D721Med (cell line): Measurements from ENCODE around the gene RBM17.

Source experiments
- DNase-seq: peaks from one replicate; pipeline ENCODE4 v3.0.0; 2011; ENCODE audit warnings: low spot score; ENCODE audit not compliant: insufficient read length
- FAIRE-seq: peaks from 2 replicates; lab custom pipeline; 2011; peaks lifted over from hg19 to GRCh38; lab: Jason Lieb, UNC
- TF ChIP-seq, protein P1 (sequence below): IDR thresholded peaks from 2 replicates; pipeline ENCODE4 v1.5.1; 2012; ENCODE audit warnings: mild to moderate bottlenecking, control low read depth; ENCODE audit not compliant: insufficient read depth; ENCODE audit errors: missing control alignments

The RBM17 gene

DNA sequence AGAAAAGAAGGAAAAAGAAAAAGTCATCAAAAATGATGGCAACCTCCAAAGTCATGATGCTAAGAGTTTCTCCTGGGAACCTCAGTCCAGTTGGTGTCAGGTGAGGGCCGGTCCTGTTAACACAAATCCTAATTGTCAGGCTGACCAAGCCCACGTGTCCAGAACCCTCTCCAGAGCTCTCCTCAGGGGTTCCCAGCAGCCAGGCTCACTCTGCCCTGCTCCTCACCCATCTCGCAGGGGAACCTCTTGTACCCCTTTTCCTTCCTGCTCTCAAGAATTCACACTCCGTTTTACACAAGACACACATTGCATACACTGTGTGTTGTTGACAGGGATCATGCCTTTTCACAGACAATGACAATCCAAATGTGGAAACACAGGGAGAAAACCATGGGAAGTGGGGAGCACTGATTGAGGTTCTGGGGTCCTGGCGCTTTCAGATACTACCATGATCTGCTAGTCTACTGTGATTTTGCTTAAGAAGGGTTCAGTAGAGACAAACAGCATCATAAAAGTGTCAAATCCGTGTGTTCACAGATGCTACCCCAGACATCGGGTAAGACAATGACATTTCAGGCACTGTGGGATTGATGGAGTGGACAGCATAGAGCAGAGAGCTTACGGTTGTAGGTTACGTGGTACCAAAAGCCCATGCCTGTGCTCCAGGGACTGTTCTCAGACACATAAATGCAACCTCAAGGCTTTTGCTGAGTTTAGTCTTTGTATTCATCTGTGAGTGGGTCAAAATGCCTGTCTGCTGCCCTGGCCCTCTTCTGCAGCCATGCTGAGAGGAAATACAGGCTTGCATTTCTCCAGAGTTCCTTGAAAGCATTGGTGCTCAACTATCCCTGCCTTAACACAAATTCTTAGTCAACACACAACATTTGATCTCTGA lies 42.7 kb upstream of the RBM17 start:
- no peak for DNase-seq
- TF ChIP-seq, protein P1, sequence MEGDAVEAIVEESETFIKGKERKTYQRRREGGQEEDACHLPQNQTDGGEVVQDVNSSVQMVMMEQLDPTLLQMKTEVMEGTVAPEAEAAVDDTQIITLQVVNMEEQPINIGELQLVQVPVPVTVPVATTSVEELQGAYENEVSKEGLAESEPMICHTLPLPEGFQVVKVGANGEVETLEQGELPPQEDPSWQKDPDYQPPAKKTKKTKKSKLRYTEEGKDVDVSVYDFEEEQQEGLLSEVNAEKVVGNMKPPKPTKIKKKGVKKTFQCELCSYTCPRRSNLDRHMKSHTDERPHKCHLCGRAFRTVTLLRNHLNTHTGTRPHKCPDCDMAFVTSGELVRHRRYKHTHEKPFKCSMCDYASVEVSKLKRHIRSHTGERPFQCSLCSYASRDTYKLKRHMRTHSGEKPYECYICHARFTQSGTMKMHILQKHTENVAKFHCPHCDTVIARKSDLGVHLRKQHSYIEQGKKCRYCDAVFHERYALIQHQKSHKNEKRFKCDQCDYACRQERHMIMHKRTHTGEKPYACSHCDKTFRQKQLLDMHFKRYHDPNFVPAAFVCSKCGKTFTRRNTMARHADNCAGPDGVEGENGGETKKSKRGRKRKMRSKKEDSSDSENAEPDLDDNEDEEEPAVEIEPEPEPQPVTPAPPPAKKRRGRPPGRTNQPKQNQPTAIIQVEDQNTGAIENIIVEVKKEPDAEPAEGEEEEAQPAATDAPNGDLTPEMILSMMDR: no peak
- no peak for FAIRE-seq

DNA sequence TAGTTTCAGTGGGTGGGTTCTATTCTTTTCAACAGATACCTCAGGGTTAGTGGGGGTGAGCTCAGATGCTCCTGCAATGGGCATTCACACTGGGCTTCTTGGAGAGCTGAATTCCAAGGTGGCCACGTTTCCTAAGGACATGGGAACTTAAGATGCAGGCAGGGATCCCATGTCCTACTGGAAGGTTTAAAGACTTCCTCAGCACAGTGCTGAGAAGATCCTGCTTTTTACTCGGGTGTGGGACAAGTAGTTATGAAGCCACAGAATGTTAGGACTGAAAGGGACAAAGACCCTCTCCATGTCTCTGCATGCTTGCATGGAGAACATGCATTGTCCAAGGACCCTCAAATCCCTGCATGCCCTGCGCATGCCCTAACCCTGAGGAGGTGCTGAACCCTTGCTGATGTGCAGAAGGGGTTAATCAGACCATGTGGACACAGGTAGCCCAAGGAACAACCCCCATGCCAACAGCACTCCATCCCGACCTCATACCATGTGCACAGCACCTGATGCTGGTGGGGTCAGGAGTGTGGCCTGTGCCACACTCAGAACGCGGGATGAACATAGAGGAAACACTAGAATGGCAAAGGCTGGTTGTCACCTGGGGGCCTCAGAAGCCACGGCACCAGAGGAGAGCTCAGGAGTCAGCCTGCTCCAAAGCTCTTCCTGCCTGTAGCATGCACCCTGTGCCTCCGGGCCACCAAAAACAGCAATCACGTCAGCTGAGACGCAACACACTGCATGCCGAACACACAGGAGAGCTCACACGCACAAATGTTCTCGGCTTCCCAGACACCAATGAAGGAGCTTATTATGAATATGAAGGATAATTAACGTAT lies 41.8 kb upstream of the RBM17 start:
- DNase-seq (no peak), FAIRE-seq (no peak)
- TF ChIP-seq, protein P1: no peak

DNA sequence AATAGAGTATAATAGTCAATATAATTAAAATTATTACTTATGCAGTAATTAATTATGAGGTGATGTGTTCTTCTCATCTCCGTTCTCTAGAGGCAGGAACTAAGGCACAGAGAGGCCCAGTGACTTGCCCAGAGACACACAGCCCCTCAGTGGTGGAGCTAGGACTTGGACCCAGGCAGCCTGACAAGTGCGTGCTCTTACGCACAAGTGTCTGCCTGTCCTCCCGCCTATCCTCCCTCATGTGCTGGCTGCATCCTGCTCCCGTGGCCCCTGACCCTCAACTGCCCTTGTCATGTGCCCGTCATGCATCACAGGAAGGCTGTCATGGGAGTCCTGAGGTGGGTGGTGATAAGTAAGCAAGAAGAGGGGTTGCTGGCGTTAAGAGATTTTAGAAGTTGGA lies 41.0 kb upstream of the RBM17 start:
- FAIRE-seq (no peak), DNase-seq (no peak)
- TF ChIP-seq, protein P1: no peak

GRCh38 chr10:6048281-6049030 lies 40.4 kb upstream of the RBM17 start:
- TF ChIP-seq, protein P1: no peak
- FAIRE-seq: no peak

GRCh38 chr10:6049031-6049400 lies 39.8 kb upstream of the RBM17 start:
- DNase-seq: no peak
- FAIRE-seq: no peak
- TF ChIP-seq, protein P1: no peak

More at GRCh38 chr10:6048281-6049030, 40.4 kb upstream of the RBM17 start:
- no peak for DNase-seq

DNA sequence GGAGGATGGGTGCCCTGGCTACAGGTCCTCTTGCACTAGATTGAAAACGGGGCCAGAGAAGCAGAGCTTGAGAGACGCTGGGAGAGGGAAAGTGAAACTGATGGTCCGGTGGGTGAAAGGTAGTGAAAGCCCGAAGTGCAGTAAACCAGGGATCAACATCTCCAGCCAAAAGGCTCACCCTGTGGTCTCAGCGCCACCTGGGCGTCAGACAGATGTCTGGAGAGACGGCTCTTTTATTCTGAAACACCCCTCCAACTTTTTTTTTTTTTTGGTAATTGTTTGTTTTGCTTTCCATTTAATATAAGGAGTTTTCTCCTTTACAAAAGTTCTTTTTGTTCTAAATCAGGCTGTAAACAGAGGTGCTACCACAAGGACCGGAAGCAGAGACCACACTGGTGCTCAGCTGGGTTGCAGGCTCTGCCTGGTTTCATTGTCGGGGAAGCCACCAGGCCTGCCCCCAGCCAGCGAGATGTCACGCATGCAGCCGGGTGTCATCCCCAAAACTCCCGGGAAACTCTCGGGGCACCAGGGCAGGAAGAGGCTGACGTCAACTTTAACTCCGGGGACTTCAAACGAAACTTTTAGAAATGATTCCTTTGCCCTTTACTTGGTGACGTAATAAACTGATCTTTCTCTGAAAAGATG lies 37.9 kb upstream of the RBM17 start:
- TF ChIP-seq, protein P1: peak; percentile 16
- no peak for DNase-seq
- FAIRE-seq: no peak
